Measurements from ENCODE around the gene SCFD2.
"Not testable (repeated sequence)": the region's sequence is repeated elsewhere in the genome, so short reads cannot be mapped to it uniquely, and the experiment has no call there.

Gene SCFD2

GRCh38 chr4:53050361-53050774 lies 315.5 kb downstream of the SCFD2 start:
- DNase-seq (ENCODE audit: low read depth), result no peak

DNA sequence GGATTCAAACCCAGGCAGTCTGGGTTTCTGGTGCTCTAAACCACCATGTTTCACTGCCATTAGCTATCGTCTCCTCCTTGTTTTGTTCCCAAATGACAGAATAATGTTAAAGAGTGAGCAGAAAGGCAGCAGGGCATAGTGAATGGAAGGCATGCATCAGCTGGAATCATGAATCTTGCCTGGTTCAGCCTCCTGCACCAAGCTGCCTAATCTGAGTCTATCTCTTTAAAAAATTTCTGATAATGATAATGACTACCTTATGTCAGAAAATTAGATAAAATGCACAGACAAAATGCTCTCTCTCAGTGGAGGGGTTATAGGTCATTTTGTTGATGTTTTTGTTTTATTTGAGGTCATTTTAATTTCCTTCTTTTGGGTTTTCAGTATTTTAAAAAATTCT lies 316.3 kb downstream of the SCFD2 start:
- no peak for DNase-seq (ENCODE audit: low read depth)

DNA sequence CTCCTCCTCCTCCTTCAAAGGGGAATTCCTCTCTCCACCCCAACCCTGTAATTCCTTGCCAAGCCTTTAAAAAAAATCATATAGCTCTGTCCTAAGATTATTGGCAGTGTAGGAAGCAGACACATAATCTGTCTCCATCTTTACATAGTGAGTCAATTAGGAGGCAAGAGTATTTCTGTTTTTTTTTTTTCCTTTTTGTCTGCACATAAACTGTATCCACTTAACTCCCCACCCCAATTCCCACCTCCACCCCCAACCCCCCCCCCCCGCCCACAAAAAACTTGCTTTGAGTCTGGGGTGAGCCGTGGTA lies 321.3 kb downstream of the SCFD2 start:
- DNase-seq (ENCODE audit: low read depth), result no peak

DNA sequence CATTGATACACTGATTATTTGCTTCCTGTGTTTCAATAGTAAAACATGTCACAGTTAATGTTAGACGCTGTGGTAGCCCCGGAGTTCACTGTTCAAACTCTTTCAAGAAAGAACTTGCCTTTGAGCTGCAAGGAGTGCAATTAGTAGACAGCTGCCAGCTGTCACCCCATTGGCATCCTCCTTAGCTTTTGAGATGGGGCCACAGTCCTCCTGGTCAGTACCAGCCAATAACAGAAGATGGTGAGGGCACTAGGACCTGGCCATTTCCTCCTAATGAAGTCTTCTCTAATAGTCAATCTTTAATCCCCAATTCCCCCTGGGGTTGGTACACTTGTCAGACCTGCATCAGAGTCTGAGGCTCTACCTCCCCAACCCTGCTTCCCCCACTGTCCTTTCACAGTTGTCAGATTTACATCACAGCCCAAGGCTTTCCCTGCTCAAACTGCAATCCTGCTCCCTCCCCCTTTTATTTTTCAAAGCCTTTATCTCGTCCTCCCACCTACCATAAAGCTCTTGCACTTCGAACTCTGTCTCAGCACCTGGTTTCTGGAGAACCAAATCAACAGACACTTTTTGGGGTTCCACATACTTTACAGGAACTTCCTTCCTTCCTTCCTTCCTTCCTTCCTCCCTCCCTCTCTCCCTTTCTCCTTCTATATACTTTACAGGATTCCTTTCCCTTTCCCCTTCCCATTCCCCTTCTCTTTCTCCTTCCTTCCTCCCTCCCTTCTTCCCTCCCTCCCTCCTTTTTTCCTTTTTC lies 321.8 kb downstream of the SCFD2 start:
- DNase-seq (ENCODE audit: low read depth), result no peak

- DNase-seq (ENCODE audit: low read depth), result no peak
These were observed 322.8 kb downstream of the SCFD2 start for GRCh38 chr4:53043055-53043454.

GRCh38 chr4:53040851-53041250 lies 325.0 kb downstream of the SCFD2 start:
- DNase-seq (ENCODE audit: low read depth), result no peak

- DNase-seq (ENCODE audit: low read depth), result no peak
These were observed 325.4 kb downstream of the SCFD2 start for GRCh38 chr4:53040459-53040815.

- no peak for DNase-seq (ENCODE audit: low read depth)
These were observed 326.0 kb downstream of the SCFD2 start for GRCh38 chr4:53039741-53040458.

GRCh38 chr4:53037892-53038291 lies 328.0 kb downstream of the SCFD2 start:
- DNase-seq (ENCODE audit: low read depth), result no peak

- not testable (repeated sequence) for DNase-seq (ENCODE audit: low read depth)
These were observed 333.0 kb downstream of the SCFD2 start for GRCh38 chr4:53032908-53033307.

DNA sequence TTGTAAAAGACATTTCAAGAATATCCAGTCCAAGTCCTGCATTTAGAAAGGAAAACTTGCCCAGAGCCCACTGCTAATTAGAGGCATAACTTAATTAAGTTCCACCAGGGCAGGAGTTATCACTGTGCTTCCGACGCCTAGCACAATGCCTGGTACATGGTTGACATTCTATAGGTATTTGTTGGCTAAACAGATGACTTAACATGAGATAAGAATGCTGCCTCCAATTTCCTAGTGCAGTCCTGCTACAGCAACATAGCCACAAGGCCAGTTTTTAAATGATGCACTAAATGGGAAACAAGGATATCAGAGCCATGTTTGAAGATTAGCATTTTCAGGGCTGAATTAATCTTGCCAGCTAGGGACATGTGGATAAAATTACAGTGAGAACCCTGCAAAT lies 339.6 kb downstream of the SCFD2 start:
- no peak for DNase-seq (ENCODE audit: low read depth)

DNA sequence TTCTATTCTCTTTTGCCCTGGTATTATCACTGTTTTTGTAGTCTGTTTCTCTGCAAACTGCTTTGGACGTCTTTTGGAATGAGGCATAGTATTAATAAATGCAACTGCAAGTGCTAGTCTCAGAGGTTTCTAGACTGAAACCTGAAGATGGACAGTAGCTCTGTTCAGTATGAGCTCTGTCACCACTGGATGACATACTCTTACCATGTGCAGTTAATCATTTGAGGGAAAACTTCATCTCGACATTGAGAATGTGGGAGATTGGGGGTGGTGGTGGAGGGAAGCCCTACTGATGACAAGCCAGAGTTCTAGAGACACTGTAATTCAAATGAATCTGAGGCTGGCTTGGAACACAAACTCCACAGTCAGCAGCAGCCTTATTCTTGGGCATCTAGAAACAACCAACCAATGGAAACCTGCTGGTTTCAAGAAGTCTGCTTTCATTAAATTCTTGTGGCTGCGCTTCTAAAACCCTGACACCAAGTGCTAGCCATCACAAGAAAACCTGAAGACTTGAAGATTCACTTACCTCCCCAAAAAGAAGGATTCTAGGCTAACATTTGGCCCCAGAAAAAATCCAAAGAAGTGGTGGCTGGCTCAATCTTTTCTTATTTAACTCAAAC lies 342.1 kb downstream of the SCFD2 start:
- no peak for DNase-seq (ENCODE audit: low read depth)

DNA sequence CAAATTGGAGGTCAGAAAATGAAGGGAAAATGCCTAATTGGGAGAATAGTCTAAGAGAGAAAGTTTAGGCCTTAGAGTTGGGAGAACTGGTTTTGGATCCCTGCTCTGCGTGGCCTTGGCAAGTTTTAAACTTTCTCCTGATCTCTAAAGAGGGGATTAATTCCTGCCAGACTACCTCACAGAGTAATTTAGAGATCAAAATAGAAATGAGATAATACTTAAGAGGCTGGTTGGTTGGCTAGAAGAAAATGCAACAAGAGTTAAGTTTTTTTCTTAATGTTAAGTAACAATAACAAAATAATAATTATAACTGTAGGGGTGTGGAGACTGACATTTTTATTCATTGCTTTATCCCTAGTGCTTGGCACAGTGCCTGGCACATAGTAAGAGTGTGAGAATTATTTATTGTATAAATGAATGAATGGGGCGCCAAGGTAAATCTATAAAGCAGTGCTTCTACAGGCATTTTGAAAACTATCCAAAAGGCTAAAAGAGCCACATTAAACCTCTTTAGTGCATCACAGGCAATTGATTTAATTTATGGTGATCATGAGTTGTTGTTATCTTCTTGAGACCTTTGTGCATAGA lies 343.3 kb downstream of the SCFD2 start:
- DNase-seq (ENCODE audit: low read depth), result no peak

- no peak for DNase-seq (ENCODE audit: low read depth)
These were observed 343.9 kb downstream of the SCFD2 start for GRCh38 chr4:53021754-53022512.

- peak; percentile 60 for DNase-seq (ENCODE audit: low read depth)
These were observed 346.1 kb downstream of the SCFD2 start for GRCh38 chr4:53019485-53020382.

- no peak for DNase-seq (ENCODE audit: low read depth)
These were observed 347.4 kb downstream of the SCFD2 start for GRCh38 chr4:53018471-53018870.

DNA sequence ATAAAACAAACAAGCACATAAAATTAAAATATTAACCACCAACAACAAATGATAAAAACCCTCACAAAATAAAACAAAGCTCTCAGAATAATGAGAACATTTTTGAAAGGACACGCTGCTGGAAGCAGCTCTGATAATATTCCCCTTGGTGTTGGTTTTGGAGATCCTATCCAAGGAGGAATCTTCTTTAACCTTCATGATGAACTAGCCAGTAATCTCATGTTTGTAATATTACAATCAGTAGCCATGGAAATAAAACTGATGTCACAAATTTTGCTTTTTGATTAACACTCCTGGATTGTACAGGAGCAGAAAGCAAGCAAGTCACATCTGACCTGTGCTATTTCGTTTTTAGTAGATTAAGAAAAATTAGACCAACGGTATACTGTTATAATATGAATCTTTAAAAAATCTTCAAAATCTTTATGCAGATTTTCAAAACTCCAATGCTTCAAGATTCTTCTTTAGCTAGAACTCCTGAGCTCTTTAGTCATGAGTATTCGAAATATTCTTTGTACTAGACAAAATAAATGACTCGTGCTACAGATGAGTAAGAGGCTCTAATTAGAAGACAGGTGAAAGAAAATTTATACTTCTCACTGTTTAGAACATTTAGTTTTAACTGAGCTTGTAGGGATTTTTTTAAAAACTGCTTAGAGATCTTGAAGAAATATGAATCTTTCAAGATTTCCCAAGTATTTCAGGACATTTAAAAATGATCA lies 349.6 kb downstream of the SCFD2 start:
- DNase-seq (ENCODE audit: low read depth), result peak; percentile 12

DNA sequence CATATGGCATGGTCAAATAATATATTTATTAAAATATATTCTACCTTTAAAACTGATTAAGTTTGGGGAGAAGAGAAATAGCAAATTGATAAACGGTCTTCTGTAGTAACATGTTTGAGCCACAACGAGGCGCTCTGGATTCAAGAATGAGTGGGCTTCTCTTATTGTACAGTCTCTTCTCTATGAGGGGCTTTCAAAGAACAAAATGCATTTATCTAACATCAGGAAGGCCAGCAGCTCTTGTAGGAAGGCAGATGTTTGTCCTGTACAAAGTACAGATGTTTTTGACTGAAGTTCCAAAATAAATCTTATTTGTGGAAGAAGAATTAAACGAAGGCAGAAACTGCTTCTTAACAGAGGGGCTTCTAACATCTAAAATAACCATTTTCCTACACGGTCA lies 350.2 kb downstream of the SCFD2 start:
- DNase-seq (ENCODE audit: low read depth), result peak; percentile 60

- DNase-seq (ENCODE audit: low read depth), result no peak
These were observed 351.0 kb downstream of the SCFD2 start for GRCh38 chr4:53014881-53015280.

Measured in ELR (cell line).